WERI-Rb-1 (cell line): ENCODE measurements around the gene SCN3A.

Experiments used
- DNase-seq: peaks from one replicate; pipeline ENCODE4 v3.0.0-alpha.2; 2020
- H3K27ac ChIP-seq: fragments of 250-450 bp; sonication (Bioruptor Pico); 2 replicates; pipeline ENCODE4 v1.5.1; 2020; ENCODE audit warnings: mild to moderate bottlenecking, moderate library complexity
- H3K27me3 ChIP-seq: fragments of 250-450 bp; sonication (Bioruptor Pico); 2 replicates; pipeline ENCODE4 v1.5.1; 2021; ENCODE audit warnings: mild to moderate bottlenecking, low read depth, moderate library complexity; ENCODE audit not compliant: insufficient read depth, severe bottlenecking
- H3K36me3 ChIP-seq: fragments of 250-450 bp; sonication (Bioruptor Pico); 2 replicates; pipeline ENCODE4 v1.5.1; 2020; ENCODE audit warnings: mild to moderate bottlenecking, moderate library complexity
- H3K4me3 ChIP-seq: 2 replicates; pipeline ENCODE4 v1.5.1; 2011; ENCODE audit warnings: low read depth, mild to moderate bottlenecking, control low read depth, low read length
- H3K9me3 ChIP-seq: fragments of 250-450 bp; sonication (Bioruptor Pico); 2 replicates; pipeline ENCODE4 v1.5.1; 2021; ENCODE audit warnings: mild to moderate bottlenecking, moderate library complexity; ENCODE audit not compliant: severe bottlenecking
- CTCF ChIP-seq: IDR thresholded peaks from 2 replicates; pipeline ENCODE4 v1.5.1; 2011; ENCODE audit warnings: low read depth, mild to moderate bottlenecking, control low read depth, inconsistent platforms, low read length

The SCN3A gene

DNA sequence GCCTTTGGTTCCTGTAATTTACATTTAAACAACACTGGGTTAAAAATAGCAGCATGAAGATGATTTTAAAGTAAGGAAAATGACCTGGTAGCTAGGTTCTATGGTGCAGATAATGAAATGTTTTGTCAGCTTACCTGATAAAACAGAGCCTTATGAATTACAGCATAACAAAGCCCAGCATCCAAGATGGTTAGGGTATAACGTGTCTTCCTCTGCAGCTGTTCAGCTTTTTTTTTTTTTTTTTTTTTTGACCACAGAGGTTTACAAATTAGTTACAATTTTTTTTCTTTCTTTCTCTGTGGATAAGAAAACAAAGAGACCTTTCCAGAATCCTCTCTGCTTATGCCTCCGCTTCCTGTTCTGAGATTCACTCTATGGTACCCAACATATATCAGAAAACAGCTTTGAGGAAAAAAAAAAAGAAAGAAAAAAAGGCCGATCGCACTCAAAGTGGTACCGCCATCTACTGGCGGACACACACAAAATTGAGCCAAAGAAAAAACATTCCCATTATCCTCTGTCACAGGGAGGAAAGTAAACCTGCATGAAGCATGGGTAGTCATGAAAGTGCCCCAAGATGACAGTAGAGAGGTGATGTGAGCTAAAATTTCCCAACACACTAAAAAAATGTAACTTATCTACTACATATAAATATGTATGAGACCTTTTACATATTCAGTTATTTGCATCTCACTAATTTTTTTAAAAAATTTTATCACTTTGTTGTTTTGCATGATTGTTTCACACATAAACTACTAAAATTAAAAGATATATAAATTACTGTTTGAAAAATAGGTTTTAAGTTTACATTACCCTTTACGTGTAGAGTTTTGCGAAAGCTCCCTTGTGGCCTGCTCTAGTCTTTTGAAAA is at the start of gene SCN3A:
SCN3A (minus strand) TSS at position 362 of the 871 bp plus-strand sequence. CDS start 27,656 bp downstream, outside the sequence.
- no peak within 1 kb of the TSS for H3K4me3 ChIP-seq
- H3K36me3 ChIP-seq, result no peaks in the 10 kb centered on the region
- DNase-seq, result peak; percentile 28
- no peak within 1 kb of the TSS for H3K27ac ChIP-seq
- peak; percentile 70 for TF ChIP-seq CTCF
- H3K27me3 ChIP-seq, result no peaks in the 10 kb centered on the region
- no peaks in the 10 kb centered on the region for H3K9me3 ChIP-seq

- no peak for TF ChIP-seq CTCF
- no peaks in the 10 kb centered on the region for H3K27me3 ChIP-seq
Observed at GRCh38 chr2:165253178-165253577, 49.3 kb upstream of the SCN3A start.

GRCh38 chr2:165251366-165251765 is 47.5 kb upstream of the SCN3A start:
- Histone ChIP-seq H3K36me3 (no peaks in the 10 kb centered on the region), H3K4me3 (no peak overlapping the region), H3K27me3 (no peaks in the 10 kb centered on the region), H3K27ac (no peak overlapping the region), H3K9me3 (no peaks in the 10 kb centered on the region)
- DNase-seq, result no peak
- TF ChIP-seq CTCF, result no peak

More at GRCh38 chr2:165253178-165253577, 49.3 kb upstream of the SCN3A start:
- DNase-seq, result no peak
- H3K27ac ChIP-seq, result no peak overlapping the region
- no peaks in the 10 kb centered on the region for H3K36me3 ChIP-seq
- H3K4me3 ChIP-seq, result no peak overlapping the region
- H3K9me3 ChIP-seq, result no peaks in the 10 kb centered on the region

DNA sequence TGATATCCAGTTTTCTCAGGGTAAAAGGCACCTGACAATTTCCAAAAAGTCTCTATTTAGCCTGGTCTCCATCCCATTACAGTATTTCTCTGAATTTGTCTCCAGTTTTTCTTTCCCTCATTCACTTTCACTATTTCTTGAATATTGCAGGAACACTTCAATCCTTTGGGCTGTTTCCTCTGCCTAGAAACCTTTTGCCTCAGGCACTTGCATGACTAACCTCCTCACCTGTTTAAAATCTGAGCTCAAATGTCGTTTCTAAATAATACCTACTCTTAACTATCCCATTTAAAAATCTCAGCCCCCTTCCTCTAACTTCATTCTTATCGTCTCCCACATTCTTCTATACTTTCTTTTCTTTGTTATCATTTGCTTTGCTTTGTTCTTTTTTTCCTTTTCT is 44.4 kb upstream of the SCN3A start:
- Histone ChIP-seq H3K27me3 (no peaks in the 10 kb centered on the region), H3K9me3 (no peaks in the 10 kb centered on the region), H3K36me3 (no peaks in the 10 kb centered on the region), H3K4me3 (no peak overlapping the region), H3K27ac (no peak overlapping the region)
- DNase-seq, result no peak
- TF ChIP-seq CTCF, result no peak

DNA sequence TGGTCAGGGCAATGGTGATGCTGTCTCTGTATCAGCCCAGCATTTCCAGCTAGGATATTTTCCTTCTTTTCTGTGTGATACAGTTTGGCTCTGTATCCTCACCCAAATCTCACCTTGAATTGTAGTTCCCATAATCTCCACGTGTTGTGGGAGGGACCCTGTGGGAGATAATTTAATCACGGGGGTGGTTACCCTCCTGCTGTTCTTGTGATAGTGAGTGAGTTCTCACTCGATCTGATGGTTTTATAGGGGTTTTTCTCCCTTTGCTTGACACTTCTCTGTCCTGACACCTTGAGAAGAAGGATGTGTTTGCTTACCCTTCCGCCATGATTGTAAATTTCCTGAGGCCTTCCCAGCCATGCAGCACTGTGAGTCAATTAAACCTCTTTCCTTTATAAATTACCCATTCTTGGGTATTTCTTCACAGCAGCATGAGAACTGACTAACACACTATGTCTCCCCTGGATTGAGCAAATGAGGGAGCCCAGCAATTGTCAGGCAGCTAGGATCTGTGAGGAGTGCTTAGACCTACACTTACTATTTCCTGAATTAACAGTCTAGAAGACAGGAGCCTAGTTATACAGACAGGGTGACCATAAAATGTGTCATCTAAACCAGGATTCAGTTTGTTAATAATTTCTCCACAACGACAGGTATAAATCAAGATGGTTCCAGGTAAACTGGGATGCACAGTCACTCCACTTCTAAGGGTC is 41.4 kb upstream of the SCN3A start:
- no peak for DNase-seq
- Histone ChIP-seq H3K27me3 (no peaks in the 10 kb centered on the region), H3K9me3 (no peaks in the 10 kb centered on the region), H3K27ac (no peak overlapping the region), H3K4me3 (no peak overlapping the region), H3K36me3 (no peaks in the 10 kb centered on the region)
- TF ChIP-seq CTCF, result no peak
